NK-92 (cell line): ENCODE data around the gene TGIF2.
"Not testable (repeated sequence)": the region's sequence is repeated elsewhere in the genome, so short reads cannot be mapped to it uniquely, and the experiment has no call there.

ENCODE experiments used
- DNase-seq: peaks from one replicate; lab custom pipeline; 2025; ENCODE audit not compliant: unreplicated experiment; lab: John Stamatoyannopoulos, UW

The TGIF2 gene

DNA sequence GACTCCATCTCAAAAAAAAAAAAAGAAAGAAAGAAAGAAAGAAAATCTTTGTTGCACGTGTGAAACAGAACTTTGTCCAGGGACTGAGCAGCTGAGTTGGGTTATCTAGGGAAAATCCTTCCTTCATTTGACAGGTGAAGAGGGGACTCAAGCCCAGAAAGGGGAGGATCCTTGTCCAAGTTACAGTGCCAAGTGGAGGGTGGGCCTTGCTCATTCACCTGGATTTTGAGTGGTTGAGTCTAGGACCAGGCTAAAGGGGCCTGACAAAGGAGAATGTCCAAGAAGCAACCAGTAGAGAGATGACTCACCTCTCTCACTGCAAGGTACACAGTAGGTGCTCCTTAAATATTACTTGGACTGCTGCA lies 2.7 kb downstream of the TGIF2 start:
- DNase-seq = no peak

DNA sequence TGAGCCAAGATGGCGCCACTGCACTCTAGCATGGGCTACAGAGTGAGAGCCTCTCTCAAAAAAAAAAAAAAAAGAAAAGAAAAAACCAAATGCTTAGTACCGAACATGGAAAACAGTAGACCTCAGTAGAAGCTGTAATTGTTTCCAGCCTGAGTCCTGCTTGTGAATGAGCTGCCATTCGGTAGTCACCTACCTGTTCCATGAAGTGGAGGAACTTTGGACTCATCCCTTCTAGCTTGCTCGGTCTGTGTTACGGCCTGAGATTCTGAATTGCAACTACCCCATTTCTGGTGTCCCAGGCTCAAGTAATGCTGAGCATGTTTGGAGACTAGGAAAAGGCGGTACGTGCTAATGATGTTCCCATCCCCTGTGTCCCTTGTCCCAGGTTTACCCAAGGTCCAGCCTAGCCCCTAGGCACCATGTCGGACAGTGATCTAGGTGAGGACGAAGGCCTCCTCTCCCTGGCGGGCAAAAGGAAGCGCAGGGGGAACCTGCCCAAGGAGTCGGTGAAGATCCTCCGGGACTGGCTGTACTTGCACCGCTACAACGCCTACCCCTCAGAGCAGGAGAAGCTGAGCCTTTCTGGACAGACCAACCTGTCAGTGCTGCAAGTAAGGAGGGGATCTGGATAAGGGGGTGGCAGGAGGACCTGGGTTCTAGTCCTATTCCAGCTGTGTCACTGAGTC lies 5.1 kb downstream of the TGIF2 start:
- no peak for DNase-seq

DNA sequence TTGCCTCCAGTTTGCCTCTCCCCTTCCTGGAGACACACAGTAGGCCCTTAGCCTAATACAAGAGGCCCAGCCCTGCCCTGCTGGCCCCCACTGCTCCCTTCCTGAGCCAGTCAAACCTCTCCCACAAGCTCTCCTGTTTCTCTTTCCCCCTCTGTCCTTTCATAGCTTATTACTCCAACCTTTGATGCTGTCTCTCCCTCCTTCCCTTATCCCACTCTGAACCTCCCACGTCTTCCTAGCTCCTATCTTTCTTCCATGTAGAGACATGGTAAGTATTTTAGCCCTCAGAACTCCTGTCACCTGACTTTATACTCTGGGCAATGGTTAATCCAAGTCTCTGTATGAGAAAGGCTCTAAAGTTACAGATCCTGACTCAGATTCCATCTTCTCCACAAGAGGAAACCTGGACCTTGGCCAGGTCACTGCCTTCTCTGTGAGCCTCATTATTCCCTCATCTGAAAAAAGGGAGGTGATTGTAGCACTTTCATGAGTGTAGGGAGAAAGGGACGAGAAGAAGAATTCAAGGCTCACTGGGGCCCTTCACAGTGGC lies 6.7 kb downstream of the TGIF2 start:
- DNase-seq = no peak

DNA sequence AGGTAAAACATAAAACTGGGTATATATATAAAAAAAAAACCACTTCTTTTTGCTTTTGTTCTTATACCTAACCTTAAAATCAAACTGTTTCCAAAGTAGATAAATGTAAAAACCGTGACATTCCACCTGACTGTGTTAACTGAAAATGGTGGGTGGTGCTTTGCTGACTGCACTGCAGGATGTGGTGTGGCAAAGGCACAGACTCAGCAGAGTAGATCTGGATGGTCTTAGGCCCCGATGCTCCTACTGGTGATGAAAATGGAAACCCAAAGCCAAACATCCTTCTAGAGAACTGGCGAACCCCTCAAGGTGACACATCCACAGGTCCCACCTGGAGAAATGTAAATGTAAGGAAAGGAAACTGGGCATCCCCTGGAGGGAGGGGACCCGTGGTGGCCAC lies 8.9 kb downstream of the TGIF2 start:
- DNase-seq = no peak

DNA sequence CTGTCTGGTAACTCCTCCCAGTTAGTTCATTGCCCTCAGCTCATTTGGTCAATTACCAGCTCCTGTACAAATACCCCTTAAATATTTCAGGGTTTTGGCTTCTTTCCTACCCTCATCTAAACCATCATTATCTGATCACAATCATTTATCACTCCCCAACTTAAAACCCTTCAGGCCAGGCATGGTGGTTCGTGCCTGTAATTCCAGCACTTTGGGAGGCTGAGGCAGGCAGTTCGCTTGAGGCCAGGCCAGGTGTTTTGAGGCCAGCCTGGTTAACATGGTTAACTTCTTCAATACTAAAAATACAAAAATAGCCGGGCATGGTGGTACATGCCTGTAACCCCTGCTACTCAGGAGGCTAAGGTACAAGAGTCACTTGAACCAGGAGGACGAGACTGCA lies 9.4 kb downstream of the TGIF2 start:
- no peak for DNase-seq

DNA sequence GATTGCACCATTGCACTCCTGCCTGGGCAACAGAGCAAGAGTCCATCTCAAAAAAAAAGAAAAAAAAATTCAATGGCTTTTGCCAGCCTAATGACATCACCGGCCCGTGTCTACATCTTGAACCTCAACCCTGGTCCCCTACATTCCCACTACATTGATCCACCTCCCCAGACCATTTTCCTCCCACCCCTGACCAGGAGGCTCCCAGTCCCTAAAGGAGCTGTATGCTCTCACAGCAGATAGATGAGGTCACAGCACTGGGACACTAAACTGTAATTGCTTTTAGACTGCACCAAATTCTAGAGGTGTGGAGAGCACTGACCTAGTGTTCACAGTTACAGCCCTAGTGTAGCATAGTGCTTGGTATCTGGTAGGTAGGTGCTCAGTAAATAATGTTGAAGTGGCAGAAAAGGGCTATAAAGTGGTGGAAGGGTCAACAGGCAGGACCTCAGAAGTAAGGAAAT lies 10.7 kb downstream of the TGIF2 start:
- no peak for DNase-seq

DNA sequence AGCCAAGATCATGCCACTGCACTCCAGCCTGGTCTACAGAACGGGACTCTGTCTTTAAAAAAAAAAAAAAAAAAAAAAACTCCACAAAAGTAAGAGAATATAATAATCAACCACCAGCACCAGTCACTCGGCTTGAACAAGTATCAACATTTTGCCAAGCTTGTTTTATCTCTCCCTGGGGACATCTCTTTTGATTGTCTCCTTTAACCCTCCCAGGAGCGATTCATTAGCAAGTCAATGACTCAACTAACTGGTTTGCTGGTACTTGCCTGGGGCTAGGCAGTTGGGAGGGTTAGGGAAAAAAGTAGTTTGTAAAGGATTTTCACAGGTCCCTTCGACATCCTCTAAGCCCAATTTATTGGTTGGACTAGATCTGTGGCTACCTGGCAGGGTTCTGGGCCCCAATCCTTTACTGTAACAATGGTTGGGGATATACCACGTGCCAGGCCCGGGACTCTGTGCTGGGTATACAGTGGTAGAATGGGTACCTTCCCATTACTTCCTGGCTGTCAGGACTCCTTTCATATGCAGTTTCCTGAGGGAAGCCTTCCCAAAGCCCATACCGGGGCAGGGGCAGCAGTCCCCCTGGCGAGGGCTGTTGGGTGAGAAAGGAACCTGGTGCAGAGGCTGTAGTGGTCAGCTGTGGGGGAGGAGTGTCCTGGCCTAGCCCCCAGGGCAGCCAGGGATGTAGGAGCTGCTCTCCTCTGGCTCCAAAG lies 12.2 kb downstream of the TGIF2 start:
- DNase-seq = no peak

DNA sequence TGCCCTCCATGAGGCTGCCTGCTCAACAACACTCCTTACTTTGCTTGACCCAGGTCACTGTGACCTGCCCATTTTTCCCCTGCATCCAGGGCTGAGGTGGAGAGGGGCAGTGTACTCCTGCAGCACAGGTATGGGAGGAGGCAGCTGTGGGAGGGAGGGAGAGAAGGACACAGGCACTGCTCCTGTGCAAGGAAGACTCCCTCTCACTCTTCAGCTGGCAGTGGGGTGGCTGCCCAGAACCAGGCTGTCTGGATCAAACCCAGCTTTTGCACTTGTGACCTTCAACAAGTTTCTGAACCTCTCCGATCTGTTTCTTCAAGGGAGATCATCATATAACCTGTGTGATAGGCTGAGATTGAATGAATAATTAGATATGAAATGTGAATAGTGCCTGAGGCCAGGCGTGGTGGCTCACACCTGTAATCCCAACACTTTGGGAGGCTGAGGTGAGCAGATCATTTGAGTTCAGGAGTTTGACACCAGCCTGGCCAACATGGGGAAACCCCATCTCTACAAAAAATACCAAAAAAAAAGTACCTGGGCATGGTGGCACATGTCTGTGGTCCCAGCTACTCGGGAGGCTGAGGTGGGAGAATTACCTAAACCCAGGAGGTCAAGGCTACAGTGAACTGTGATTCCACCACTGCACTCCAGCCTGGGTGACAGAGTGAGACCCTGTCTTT lies 14.1 kb downstream of the TGIF2 start:
- no peak for DNase-seq

DNA sequence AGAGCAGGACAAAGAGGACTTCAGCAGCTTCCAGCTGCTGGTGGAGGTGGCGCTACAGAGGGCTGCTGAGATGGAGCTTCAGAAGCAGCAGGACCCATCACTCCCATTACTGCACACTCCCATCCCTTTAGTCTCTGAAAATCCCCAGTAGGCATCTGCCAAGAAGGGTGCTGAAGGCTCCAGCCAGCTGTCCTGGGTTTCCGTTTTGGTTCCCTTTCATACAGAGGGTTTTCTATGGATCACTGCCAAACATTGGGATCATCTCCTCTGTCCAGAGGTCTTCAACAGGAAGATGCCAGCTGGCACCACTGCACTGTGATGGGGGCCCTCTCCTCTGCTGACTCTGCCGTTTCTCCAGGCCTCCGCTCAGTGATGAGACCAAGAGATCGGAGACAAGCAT lies 17.9 kb downstream of the TGIF2 start:
- DNase-seq = no peak

DNA sequence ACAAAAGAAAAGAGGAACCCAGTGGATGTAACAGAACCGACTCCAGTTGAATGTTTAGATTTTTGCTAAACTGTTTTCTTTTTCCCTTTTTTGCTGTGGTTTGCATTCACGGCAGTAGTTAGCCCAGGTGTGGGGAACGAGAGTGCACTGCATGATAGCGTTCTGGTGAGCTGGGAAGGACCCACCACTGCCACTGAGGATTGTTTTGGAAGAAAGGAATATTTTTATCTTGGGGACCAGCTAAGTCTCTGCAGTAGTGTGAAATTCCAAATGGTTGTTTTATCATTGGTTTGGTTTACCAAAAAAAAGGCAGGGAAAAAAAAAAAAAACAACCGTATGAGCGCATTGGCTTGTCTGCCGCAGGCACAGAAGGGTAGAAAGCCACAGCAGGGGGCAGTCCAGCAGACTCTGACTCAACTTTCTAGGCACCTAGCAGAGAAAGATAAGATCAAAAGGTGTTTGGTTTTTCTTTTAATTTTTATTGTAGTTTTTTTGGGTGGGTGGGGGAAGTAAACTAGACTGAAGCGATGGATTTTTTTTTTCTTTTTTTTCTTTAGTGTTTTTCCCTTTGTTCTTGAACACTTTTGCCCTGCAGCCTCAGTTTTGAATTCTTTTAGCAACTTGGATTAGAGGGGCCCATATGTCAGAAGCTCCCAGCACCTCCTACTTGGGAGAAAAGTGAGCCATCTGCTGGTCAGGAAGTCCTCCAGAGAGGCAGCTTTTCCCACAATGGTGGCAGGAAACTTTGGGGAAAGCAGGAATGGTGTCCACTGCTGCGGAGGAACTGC lies 18.7 kb downstream of the TGIF2 start:
- DNase-seq = no peak

DNA sequence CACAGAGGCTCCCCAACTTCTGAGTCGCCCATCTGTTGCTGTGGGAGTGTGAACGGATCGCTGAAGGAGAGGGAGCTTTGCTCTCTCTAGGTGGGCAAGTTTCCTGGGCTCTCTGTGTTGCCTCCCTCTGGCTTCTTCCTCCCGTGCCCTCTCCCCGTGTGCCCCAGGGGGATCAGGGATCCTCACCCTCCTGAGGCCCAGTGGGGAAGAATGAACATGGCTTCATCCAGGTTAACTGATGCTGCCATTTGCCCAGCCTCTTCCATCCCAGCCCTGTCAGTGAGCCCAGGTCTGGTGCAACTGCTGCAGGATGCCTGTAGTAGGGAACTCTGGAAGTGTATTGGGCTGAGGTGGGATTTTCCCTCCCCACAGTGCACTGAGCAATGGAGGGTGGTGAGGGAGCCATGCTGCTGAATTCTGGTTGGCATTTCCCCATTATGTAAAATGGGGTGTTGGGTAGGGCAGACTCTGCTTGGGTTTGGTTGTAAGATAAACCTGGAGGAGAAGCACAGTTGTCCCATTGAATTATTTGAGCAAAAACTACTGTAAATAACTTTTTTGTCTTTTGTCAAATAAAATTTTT lies 20.0 kb downstream of the TGIF2 start:
- no peak for DNase-seq

DNA sequence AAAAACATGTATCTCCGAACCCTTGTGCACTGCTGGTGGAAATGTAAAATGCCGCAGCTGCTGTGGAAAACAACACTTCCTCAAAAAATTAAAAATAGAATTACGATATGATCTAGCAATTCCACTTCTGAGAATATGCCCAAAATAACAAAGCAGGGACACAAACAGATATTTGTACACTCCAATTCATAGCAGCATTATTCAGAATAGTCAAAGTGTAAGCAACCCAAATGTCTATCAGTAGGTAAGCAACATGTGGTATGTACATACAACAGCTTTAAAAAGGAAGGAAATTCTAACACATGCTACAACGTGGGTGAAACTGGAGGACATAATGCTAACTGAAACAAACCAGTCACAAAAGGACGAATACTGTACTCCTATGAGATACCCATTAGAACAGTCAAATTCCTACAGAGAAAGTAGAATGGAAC lies 26.5 kb downstream of the TGIF2 start:
- DNase-seq = no peak

DNA sequence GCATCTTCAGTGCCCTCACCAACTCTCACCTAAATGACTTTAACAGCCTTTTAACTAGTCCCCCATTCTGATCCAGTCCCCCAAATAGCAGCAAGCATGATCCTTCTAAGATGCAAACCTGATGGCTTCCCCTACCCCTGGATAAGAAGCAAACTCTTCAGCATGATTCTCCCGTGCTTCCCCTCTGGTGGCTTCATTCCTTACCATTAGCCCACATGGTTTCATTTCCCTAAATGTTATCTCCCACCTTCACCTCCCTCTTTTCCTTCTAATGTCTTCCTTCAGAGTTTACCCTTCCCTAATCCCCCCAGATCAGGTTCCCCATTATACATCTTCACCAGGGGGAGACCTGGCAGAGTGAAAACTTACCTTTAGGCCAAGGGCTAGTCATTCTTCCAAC lies 28.1 kb downstream of the TGIF2 start:
- no peak for DNase-seq

DNA sequence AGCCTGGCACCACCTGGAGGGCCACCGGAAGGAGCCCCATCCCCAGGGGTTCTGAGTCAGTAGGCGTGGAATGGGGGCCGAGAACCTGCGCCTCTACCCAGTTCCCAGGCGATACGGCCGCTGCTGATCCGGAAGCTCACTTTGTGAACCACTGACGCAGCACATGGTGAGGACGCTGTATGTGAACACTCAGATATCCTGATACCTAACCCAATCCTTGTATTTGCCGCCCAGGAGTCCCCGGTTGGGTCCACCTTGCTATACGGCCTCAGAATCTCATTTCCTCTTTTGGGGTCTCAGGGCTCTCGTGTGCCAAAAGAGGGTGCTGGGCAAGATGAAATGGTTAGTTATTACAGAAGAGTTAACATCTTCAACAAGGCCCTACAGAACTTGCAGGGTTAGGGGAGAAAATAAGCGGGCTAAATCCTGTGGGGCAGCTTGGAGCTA lies 31.6 kb downstream of the TGIF2 start:
- DNase-seq = no peak

DNA sequence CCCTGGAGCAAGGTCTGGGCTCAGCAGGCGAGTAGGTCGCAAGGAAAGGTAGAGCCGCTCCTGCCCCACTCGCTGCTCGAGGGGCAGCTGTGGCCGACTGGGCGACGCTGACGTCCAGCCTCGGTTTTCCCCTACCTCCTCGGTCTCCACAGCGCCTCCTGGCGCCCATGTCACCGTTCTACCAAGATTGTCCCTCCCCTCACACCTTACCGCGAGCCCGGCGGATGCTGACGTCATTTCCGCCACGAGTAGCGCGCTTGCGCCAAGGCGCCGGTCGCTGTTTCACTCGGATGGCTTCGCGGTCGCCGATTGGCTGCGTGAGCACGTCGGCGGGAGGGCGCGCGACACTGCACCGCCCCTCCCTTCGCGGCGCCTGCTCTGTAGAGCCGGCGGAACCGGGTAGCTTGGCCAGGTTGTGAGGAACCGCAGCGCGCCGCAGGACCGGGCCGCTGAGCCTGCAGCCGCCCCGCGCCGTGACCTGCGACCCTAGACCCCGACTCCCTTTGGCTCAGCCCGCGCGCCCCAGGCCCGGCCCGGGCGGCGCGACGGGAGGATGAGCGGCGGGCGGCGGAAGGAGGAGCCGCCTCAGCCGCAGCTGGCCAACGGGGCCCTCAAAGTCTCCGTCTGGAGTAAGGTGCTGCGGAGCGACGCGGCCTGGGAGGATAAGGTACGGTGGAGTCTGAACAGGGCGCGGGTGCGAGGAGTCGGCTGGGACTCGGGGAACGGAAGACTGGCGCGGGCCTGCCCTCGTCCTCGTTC lies 32.2 kb downstream of the TGIF2 start, which contains the start of gene RAB5IF:
Gene RAB5IF, plus strand, starts transcription at position 381 of the 759 bp plus-strand sequence. Its CDS starts 173 bp downstream, at position 554.
- peak; percentile 87 for DNase-seq

DNA sequence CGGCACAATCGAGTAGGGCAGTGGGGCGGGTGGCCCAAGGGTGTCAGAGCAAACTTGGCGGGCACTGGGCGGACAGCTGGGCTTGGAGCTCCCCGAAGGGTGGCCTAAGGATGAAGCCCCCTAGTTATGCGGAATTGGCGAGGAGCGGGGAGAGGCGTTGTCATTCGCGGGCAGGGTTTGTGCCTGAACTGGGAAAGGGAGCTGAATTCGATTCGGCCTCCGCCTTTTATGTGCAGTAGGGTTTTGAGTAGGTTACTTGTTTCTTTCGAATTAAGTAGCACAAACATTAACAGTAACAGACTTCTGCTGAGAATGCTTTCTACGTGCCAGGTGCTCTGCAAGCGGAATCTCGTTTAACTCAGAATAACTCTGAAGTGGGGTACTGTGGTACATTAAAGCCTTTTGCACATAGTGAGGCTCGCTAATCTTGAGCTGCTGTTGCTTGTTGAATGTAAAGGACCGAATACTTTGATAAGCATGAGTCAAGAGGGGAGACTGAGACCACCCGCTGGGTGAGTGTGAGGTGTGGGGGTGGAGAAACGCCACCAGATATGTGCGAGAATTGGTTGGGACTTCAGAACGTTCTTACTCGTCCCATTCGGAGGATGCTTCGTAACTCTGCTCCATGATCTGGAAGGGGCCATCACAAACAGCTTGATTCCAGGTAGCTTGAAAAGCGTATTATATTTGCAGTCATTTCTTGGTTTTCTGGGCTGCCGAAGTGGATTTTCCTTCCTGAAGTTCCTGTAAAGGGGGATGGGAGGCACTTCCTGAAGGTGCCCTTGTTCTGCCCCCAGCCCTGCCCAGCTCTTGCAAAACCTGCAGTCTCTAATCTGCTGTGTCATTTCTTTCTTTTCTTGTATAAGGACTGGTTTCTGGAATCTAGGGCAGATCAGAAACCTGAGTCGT lies 33.0 kb downstream of the TGIF2 start:
- DNase-seq = no peak

DNA sequence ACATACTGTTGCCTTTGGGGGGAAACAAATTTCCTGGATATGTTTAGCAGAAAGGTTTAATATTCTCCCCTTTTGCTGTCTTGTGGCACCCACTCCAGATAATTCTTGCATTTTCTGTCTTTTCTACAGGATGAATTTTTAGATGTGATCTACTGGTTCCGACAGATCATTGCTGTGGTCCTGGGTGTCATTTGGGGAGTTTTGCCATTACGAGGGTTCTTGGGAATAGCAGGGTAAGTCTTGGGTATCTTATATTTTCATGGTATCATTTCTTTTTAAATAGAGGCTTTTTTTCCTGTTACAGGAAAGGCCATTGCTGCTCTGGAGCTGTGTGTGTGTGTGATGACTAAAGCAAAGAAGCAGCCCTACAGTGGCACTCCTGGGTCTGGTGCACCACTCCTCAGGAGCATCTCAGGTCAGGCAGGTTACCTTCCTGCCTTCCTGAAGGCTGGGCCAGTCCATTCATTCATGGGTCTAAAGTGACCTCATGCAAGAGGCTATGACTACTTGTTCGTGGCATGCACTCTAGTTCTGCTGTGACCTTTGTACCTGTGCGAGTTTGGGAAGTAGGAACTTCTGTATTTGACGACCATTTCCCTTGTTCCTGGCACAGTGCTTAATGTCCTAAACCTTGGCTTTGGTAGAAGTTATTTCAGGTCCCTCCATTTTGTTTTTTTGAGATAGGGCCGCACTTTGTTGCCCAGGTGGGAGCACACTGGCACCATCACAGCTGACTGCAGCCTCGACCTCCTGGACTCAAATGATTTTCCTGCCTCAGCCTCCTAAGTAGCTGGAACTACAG lies 34.4 kb downstream of the TGIF2 start:
- DNase-seq = no peak

DNA sequence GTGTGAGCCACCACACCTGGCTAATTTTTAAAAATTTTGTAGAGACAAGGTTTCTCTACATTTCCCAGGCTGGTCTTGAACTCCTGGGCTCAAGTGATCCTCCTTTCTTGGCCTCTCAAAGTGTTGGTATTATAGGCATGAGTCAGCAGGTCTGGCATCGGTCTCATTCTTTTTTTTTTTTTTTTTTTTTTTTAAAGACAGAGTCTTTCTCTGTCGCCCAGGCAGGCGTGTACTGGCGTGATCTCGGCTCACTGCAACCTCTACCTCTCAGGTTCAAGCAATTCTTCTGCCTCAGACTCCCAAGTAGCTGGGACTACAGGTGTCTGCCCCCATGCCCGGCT lies 35.0 kb downstream of the TGIF2 start:
- DNase-seq = not testable (repeated sequence)
